Measurements from ENCODE around the gene MRPS27. TPM values are rescaled to one million over a fixed set of nuclear protein-coding genes. Genes with fewer than 3 reads are reported as not detected.
"Not testable (repeated sequence)": the region's sequence is repeated elsewhere in the genome, so short reads cannot be mapped to it uniquely, and the experiment has no call there.

MRPS27 gene
- total RNA-seq, 1 experiment from 2014 or later, result 120 TPM

DNA sequence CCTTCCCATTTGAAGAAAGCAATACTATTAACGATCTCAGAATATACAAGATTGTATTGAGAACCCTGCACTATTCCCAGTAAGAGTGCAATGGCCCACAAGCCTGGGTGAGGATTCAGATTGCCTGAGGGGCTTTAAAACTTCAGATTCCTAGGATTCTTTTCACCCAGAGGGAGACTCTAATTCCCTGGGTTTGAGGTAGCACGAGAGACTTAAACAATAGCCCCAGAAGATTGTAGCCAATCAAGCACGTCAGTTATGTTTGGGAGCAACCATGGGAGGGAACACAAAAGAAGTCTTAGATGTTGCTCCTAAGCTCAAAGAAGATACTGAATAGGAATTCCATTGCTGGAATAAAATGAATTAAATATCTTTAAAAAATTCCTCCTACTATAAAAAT, 17.9 kb downstream of the MRPS27 start:
- Histone ChIP-seq H2AFZ (ENCODE audit: low read length) (no peak overlapping the region), H3K27ac (ENCODE audit: low read length) (peak overlapping the region; percentile 93), H3K4me2 (ENCODE audit: low read depth, low read length, poor library complexity, severe bottlenecking) (peak overlapping the region; percentile 61), H3K9me2 (replicated peaks; ENCODE audit: insufficient read depth, low read length) (no peaks in the 10 kb centered on the region), H3K79me2 (ENCODE audit: low read length) (peaks cover 91% of the 10 kb centered on the region), H3K4me1 (ENCODE audit: low read length) (peaks cover 99% of the 10 kb centered on the region), H3K4me3 (ENCODE audit: low read length) (peak overlapping the region; percentile 42), H3K36me3 (ENCODE audit: insufficient read depth, low read length) (peaks cover 6% of the 10 kb centered on the region; the same call in 1 of the 2 replicates), H4K20me1 (ENCODE audit: insufficient read depth, low read depth, low read length) (no peaks in the 10 kb centered on the region), H3K9ac (ENCODE audit: low read length) (peak overlapping the region; percentile 59), H3K9me3 (ENCODE audit: low read length) (no peaks in the 10 kb centered on the region), H3K27me3 (ENCODE audit: low read length) (no peaks in the 10 kb centered on the region)
- DNase-seq, result no peak

DNA sequence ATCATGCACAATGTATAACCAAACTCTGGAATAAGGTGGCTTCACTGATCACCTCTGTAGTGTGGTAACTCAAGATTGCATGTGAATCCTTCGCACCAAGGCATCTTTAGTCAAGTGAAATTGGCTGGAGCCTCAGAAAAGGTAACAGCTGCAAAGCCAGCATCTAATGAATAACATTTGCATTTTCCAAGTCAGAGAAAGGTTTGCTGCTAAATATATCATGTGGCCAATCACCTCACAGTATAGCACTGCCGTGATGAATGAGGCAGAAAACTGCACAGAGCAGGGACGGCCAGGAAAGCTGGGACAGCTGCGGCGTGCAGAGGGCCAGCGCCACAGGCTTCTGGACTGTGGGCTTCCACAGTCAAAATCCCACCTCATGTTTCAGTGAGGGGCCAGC, 18.5 kb downstream of the MRPS27 start:
- H3K79me2 ChIP-seq (ENCODE audit: low read length), result peaks cover 91% of the 10 kb centered on the region
- no peaks in the 10 kb centered on the region for H3K27me3 ChIP-seq (ENCODE audit: low read length)
- peak overlapping the region; percentile 61 for H3K4me2 ChIP-seq (ENCODE audit: low read depth, low read length, poor library complexity, severe bottlenecking)
- peak overlapping the region; percentile 93 for H3K27ac ChIP-seq (ENCODE audit: low read length)
- peaks cover 99% of the 10 kb centered on the region for H3K4me1 ChIP-seq (ENCODE audit: low read length)
- H3K36me3 ChIP-seq (ENCODE audit: insufficient read depth, low read length), result peaks cover 12% of the 10 kb centered on the region; the same call in 1 of the 2 replicates
- H2AFZ ChIP-seq (ENCODE audit: low read length), result no peak overlapping the region
- peak; percentile 91 for DNase-seq
- H4K20me1 ChIP-seq (ENCODE audit: insufficient read depth, low read depth, low read length), result no peaks in the 10 kb centered on the region
- peak overlapping the region; percentile 42 for H3K4me3 ChIP-seq (ENCODE audit: low read length)
- no peaks in the 10 kb centered on the region for H3K9me2 ChIP-seq (replicated peaks; ENCODE audit: insufficient read depth, low read length)
- H3K9ac ChIP-seq (ENCODE audit: low read length), result peak overlapping the region; percentile 59
- no peaks in the 10 kb centered on the region for H3K9me3 ChIP-seq (ENCODE audit: low read length)

DNA sequence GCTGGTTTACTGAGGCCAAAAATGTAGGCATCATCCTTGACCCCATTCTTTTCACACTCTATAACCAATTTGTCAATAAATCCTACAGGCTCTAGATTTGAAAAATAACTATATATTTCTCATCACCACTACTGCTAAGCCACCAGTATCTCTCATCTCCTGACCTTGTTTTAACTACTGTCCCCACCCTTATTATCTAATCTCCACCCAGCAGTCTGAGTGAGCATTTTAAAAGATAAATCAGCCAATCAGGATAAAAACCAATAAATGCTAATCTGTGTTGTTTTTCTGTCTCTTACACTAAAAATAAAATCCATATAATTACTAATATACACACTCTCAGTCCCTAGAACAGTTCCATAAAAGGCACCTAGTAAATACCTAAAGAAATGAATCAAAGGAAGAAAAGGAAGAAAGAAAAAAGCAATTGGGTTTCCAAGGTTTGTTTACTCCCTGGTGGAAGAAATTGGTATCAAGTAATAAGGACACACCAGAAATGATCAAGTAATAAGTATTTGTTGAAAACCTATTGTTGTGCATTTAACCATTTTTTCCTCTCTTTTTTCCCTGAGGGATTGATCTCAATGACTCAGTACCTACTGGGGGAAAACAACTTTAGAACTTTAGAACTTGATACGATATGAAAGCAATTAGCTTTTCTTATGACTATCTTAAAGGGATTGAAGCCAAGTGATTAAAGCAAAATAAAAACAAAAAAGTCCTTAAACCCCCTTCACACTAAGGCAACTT, 19.3 kb downstream of the MRPS27 start:
- Histone ChIP-seq H3K4me3 (ENCODE audit: low read length) (peak overlapping the region; percentile 42), H4K20me1 (ENCODE audit: insufficient read depth, low read depth, low read length) (no peaks in the 10 kb centered on the region), H3K9ac (ENCODE audit: low read length) (peak overlapping the region; percentile 59), H3K79me2 (ENCODE audit: low read length) (peaks cover 91% of the 10 kb centered on the region), H3K36me3 (ENCODE audit: insufficient read depth, low read length) (peaks cover 12% of the 10 kb centered on the region; the same call in 1 of the 2 replicates), H2AFZ (ENCODE audit: low read length) (no peak overlapping the region), H3K27me3 (ENCODE audit: low read length) (no peaks in the 10 kb centered on the region), H3K4me1 (ENCODE audit: low read length) (peaks cover 99% of the 10 kb centered on the region), H3K4me2 (ENCODE audit: low read depth, low read length, poor library complexity, severe bottlenecking) (peak overlapping the region; percentile 61), H3K9me2 (replicated peaks; ENCODE audit: insufficient read depth, low read length) (no peaks in the 10 kb centered on the region), H3K27ac (ENCODE audit: low read length) (peak overlapping the region; percentile 93), H3K9me3 (ENCODE audit: low read length) (no peaks in the 10 kb centered on the region)
- no peak for DNase-seq

DNA sequence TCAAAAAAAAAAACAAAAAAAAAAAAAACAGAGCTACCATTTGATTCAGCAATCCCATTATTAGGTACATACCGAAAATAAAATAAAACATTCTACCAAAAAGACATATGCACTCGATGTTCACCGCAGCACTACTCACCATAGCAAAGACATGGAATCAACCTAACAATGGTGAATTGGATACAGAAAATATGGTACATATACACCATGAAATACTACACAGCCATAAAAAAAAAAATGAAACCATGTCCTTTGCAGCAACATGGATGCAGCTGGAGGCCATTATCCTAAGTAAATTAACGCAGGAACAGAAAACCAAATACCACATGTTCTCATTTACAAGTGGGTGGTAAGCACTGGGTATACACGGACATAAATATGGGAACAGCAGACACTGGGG, 21.3 kb downstream of the MRPS27 start:
- Histone ChIP-seq H3K4me1 (ENCODE audit: low read length) (peaks cover 100% of the 10 kb centered on the region), H3K27ac (ENCODE audit: low read length) (peak overlapping the region; percentile 93), H3K36me3 (ENCODE audit: insufficient read depth, low read length) (peaks cover 24% of the 10 kb centered on the region; the same call in 1 of the 2 replicates), H3K79me2 (ENCODE audit: low read length) (peaks cover 91% of the 10 kb centered on the region), H4K20me1 (ENCODE audit: insufficient read depth, low read depth, low read length) (no peaks in the 10 kb centered on the region), H3K9me3 (ENCODE audit: low read length) (no peaks in the 10 kb centered on the region), H3K27me3 (ENCODE audit: low read length) (no peaks in the 10 kb centered on the region), H3K9ac (ENCODE audit: low read length) (no peak overlapping the region), H2AFZ (ENCODE audit: low read length) (no peak overlapping the region), H3K4me3 (ENCODE audit: low read length) (no peak overlapping the region), H3K9me2 (replicated peaks; ENCODE audit: insufficient read depth, low read length) (no peaks in the 10 kb centered on the region), H3K4me2 (ENCODE audit: low read depth, low read length, poor library complexity, severe bottlenecking) (peak overlapping the region; percentile 61)
- DNase-seq, result no peak

DNA sequence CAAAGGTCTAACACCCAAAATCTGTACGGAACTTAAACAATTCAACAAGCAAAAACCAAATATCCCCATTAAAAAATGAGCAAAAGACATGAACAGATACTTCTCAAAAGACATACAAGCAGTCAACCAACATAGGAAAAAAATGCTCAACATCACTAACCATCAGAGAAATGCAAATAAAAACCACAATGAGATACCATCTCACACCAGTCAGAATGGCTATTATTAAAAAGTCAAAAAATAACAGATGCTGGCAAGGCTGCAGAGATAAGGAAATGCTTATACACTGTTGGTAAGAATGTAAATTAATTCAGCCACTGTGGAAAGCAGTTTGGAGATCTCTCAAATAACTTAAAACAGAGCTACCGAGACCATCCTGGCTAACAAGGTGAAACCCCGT, 21.9 kb downstream of the MRPS27 start:
- peak; percentile 82 for DNase-seq
- peak overlapping the region; percentile 61 for H3K4me2 ChIP-seq (ENCODE audit: low read depth, low read length, poor library complexity, severe bottlenecking)
- peak overlapping the region; percentile 93 for H3K27ac ChIP-seq (ENCODE audit: low read length)
- not testable (repeated sequence) for H2AFZ ChIP-seq (ENCODE audit: low read length); H3K9me2 ChIP-seq (replicated peaks; ENCODE audit: insufficient read depth, low read length); H4K20me1 ChIP-seq (ENCODE audit: insufficient read depth, low read depth, low read length); H3K27me3 ChIP-seq (ENCODE audit: low read length); H3K9me3 ChIP-seq (ENCODE audit: low read length)
- H3K4me1 ChIP-seq (ENCODE audit: low read length), result peaks cover 100% of the 10 kb centered on the region
- peaks cover 91% of the 10 kb centered on the region for H3K79me2 ChIP-seq (ENCODE audit: low read length)
- H3K9ac ChIP-seq (ENCODE audit: low read length), result peak overlapping the region; percentile 53
- H3K4me3 ChIP-seq (ENCODE audit: low read length), result peak overlapping the region; percentile 45
- peaks cover 22% of the 10 kb centered on the region; the same call in 1 of the 2 replicates for H3K36me3 ChIP-seq (ENCODE audit: insufficient read depth, low read length)

DNA sequence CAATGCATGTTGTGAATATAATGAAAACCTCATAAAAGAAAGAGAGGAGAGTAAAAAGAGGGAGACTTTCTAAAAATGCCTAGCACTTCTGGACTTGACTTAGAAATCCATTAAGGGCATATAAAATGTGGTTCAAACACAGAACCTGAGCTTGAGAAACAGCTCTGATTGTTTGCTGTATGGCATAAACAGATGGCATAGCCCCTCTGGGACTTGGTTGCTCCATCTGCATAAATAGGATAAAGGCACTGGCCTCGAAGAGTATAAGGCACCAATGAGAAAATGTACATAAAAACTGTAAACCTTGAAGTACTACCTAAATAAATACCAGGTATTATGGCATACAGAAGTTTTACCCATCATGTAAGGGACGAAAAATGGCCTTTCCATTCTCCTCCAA, 23.8 kb downstream of the MRPS27 start:
- H3K9ac ChIP-seq (ENCODE audit: low read length), result peak overlapping the region; percentile 9; the same call in 1 of the 2 replicates
- H3K36me3 ChIP-seq (ENCODE audit: insufficient read depth, low read length), result peaks cover 22% of the 10 kb centered on the region; the same call in 1 of the 2 replicates
- H3K4me1 ChIP-seq (ENCODE audit: low read length), result peaks cover 100% of the 10 kb centered on the region
- H3K9me2 ChIP-seq (replicated peaks; ENCODE audit: insufficient read depth, low read length), result no peaks in the 10 kb centered on the region
- peak overlapping the region; percentile 61 for H3K4me2 ChIP-seq (ENCODE audit: low read depth, low read length, poor library complexity, severe bottlenecking)
- no peak overlapping the region for H2AFZ ChIP-seq (ENCODE audit: low read length)
- no peaks in the 10 kb centered on the region for H4K20me1 ChIP-seq (ENCODE audit: insufficient read depth, low read depth, low read length)
- no peaks in the 10 kb centered on the region for H3K9me3 ChIP-seq (ENCODE audit: low read length)
- peak overlapping the region; percentile 93 for H3K27ac ChIP-seq (ENCODE audit: low read length)
- no peak overlapping the region for H3K4me3 ChIP-seq (ENCODE audit: low read length)
- H3K79me2 ChIP-seq (ENCODE audit: low read length), result peaks cover 85% of the 10 kb centered on the region
- H3K27me3 ChIP-seq (ENCODE audit: low read length), result no peaks in the 10 kb centered on the region
- DNase-seq, result no peak

DNA sequence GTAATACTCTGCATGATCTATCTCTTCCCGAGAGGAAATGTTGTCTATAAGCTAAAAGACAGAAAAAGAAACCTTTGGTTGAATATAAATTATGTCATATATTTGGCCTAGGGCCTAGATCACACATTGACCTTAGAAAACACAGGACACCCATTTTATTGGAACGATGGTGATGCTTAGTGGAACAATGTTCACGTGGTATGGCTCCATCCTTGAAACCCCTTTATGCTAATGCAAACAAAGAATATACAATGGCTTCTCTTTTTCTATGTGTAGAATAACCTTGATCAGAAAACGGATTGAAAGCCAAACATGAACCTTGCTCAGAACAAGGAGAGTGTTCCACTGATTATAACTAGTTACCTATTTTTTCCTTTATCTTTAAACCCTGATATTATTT, 24.5 kb downstream of the MRPS27 start:
- Histone ChIP-seq H4K20me1 (ENCODE audit: insufficient read depth, low read depth, low read length) (no peaks in the 10 kb centered on the region), H3K27me3 (ENCODE audit: low read length) (no peaks in the 10 kb centered on the region), H3K36me3 (ENCODE audit: insufficient read depth, low read length) (peaks cover 22% of the 10 kb centered on the region; the same call in 1 of the 2 replicates), H3K4me1 (ENCODE audit: low read length) (peaks cover 100% of the 10 kb centered on the region), H2AFZ (ENCODE audit: low read length) (no peak overlapping the region), H3K4me3 (ENCODE audit: low read length) (peak overlapping the region; percentile 10; the same call in 1 of the 2 replicates), H3K9ac (ENCODE audit: low read length) (0 out of 2 replicates have a peak overlapping the region, but pooled peaks have one; percentile 9), H3K9me2 (replicated peaks; ENCODE audit: insufficient read depth, low read length) (no peaks in the 10 kb centered on the region), H3K4me2 (ENCODE audit: low read depth, low read length, poor library complexity, severe bottlenecking) (peak overlapping the region; percentile 61), H3K27ac (ENCODE audit: low read length) (peak overlapping the region; percentile 93), H3K79me2 (ENCODE audit: low read length) (peaks cover 78% of the 10 kb centered on the region), H3K9me3 (ENCODE audit: low read length) (no peaks in the 10 kb centered on the region)
- no peak for DNase-seq

DNA sequence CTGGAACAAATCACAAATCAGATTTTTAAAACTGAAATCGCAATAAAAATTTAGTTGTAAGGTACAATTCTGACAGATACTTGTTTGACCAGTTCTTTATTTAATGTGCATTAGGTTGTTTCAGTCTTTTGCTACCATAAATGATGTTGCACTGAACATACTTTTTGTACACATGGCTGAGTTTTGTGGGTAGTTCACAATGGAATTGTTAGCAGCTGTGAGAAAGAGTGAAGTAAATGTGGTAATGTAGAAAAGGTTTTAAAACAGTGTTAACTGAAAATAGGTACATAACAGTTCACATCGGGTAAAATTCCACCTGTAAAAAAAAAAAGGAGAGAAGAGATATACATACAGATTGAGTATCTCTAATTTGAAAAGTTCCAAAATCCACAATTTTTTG, 25.6 kb downstream of the MRPS27 start:
- Histone ChIP-seq H3K27ac (ENCODE audit: low read length) (peak overlapping the region; percentile 93), H3K9me3 (ENCODE audit: low read length) (no peaks in the 10 kb centered on the region), H3K79me2 (ENCODE audit: low read length) (peaks cover 75% of the 10 kb centered on the region), H3K4me2 (ENCODE audit: low read depth, low read length, poor library complexity, severe bottlenecking) (peak overlapping the region; percentile 61), H4K20me1 (ENCODE audit: insufficient read depth, low read depth, low read length) (no peaks in the 10 kb centered on the region), H3K36me3 (ENCODE audit: insufficient read depth, low read length) (peaks cover 28% of the 10 kb centered on the region; the same call in 1 of the 2 replicates), H3K4me3 (ENCODE audit: low read length) (peak overlapping the region; percentile 10), H2AFZ (ENCODE audit: low read length) (no peak overlapping the region), H3K9ac (ENCODE audit: low read length) (peak overlapping the region; percentile 41), H3K27me3 (ENCODE audit: low read length) (no peaks in the 10 kb centered on the region), H3K9me2 (replicated peaks; ENCODE audit: insufficient read depth, low read length) (no peaks in the 10 kb centered on the region), H3K4me1 (ENCODE audit: low read length) (peaks cover 100% of the 10 kb centered on the region)
- no peak for DNase-seq
